Activated B cell treated with CpG ODN at 0.5 μM for 24 hours (primary cell): Measurements from ENCODE around the gene ETS1. TPM values are rescaled to one million over a fixed set of nuclear protein-coding genes. Genes with fewer than 3 reads are reported as not detected.

Source experiments
- ATAC-seq: fragments of 200-7000 bp; cut with Tn5 transposase; one replicate; pipeline ENCODE4 v1.10.0; 2021; ENCODE audit warnings: low read depth, mild to moderate bottlenecking, moderate library complexity
- CTCF ChIA-PET: fragments of 350-600 bp; sonication (Branson Sonifier 250); formaldehyde crosslinking; loops from one replicate; lab custom pipeline; 2021; ENCODE audit warnings: antibody characterized with exemption; lab: Charles Lee
- POLR2A ChIA-PET: fragments of 350-600 bp; sonication (Branson Sonifier 250); formaldehyde crosslinking; loops from one replicate; lab custom pipeline; 2021; ENCODE audit warnings: antibody characterized with exemption; lab: Charles Lee
- DNase-seq: peaks from one replicate; pipeline ENCODE4 v3.0.0; 2022
- H3K27ac Mint-ChIP-seq: one replicate; pipeline ENCODE4 v1.8.0; 2020; ENCODE audit warnings: mixed read lengths
- H3K27me3 Mint-ChIP-seq: one replicate; pipeline ENCODE4 v1.8.0; 2021; ENCODE audit warnings: mixed read lengths
- H3K36me3 Mint-ChIP-seq: one replicate; pipeline ENCODE4 v1.8.0; 2021; ENCODE audit warnings: low read depth, mixed read lengths
- H3K4me1 Mint-ChIP-seq: one replicate; pipeline ENCODE4 v1.8.0; 2021; ENCODE audit warnings: mixed read lengths
- H3K4me3 Mint-ChIP-seq: one replicate; pipeline ENCODE4 v1.8.0; 2020; ENCODE audit warnings: mild to moderate bottlenecking, mixed read lengths
- H3K9me3 Mint-ChIP-seq: one replicate; pipeline ENCODE4 v1.8.0; 2020; ENCODE audit warnings: mixed read lengths
- CTCF ChIP-seq: fragments of 200-600 bp; IDR thresholded peaks from one replicate; pipeline ENCODE4 v1.8.0; 2022; ENCODE audit warnings: antibody characterized with exemption, mild to moderate bottlenecking
- intact Hi-C: fragments of 100-400 bp; cut with micrococcal nuclease; formaldehyde crosslinking; loops from one replicate; pipeline ENCODE4 v1.15.1; 2024
- total RNA-seq: library from RNA; stranded (reverse); gene quantifications from 2 replicates; pipeline ENCODE4 v1.2.3, GENCODE V29; 2022

ETS1 gene
- total RNA-seq, 1 donor from 2014 or later: 301 TPM

GRCh38 chr11:128511712-128512111 is 75.6 kb downstream of the ETS1 start:
- DNase-seq (no peak), ATAC-seq (no peak)
- Mint-ChIP-seq H3K4me1 (peaks cover 100% of the 10 kb centered on the region), H3K27me3 (no peaks in the 10 kb centered on the region), H3K27ac (peak overlapping the region; percentile 43), H3K9me3 (no peaks in the 10 kb centered on the region), H3K36me3 (peaks cover 82% of the 10 kb centered on the region), H3K4me3 (no peak overlapping the region)
- ChIA-PET CTCF (interaction anchor here (1.1 to 1.5 kb wide), 3 partner anchors 9 to 120 kb away, joined by 3 to 5 read pairs (median 3); no protein-coding TSS in a partner anchor), POLR2A (interaction anchor here (0.9 to 12.7 kb wide), 10 partner anchors 8 to 223 kb away, joined by 3 to 221 read pairs (median 5); no protein-coding TSS in a partner anchor)
- no peak for TF ChIP-seq CTCF
- intact Hi-C loops: loop anchor here (2.0 kb wide), 1 partner anchor 15 kb away; no protein-coding TSS in a partner anchor

GRCh38 chr11:128509621-128510389 is 77.6 kb downstream of the ETS1 start:
- DNase-seq (no peak), ATAC-seq (no peak)
- ChIA-PET CTCF (interaction anchor here (0.6 to 1.4 kb wide), 4 partner anchors 11 to 121 kb away, joined by 3 to 6 read pairs (median 4); no protein-coding TSS in a partner anchor), POLR2A (interaction anchor here (0.7 to 8.4 kb wide), 7 partner anchors 9 to 219 kb away, joined by 3 to 111 read pairs (median 7); no protein-coding TSS in a partner anchor)
- Mint-ChIP-seq H3K9me3 (no peaks in the 10 kb centered on the region), H3K36me3 (peaks cover 78% of the 10 kb centered on the region), H3K4me3 (peak overlapping the region; percentile 5), H3K27ac (peak overlapping the region; percentile 78), H3K4me1 (peaks cover 100% of the 10 kb centered on the region), H3K27me3 (no peaks in the 10 kb centered on the region)
- TF ChIP-seq CTCF: no peak
- intact Hi-C loops: loop anchor here (2.0 kb wide), 1 partner anchor 13 kb away; no protein-coding TSS in a partner anchor

- ChIA-PET CTCF (interaction anchor here (0.6 to 1.2 kb wide), 2 partner anchors 12 to 14 kb away, joined by 4 read pairs; no protein-coding TSS in a partner anchor), POLR2A (interaction anchor here (0.7 to 8.4 kb wide), 8 partner anchors 11 to 327 kb away, joined by 3 to 111 read pairs (median 10); no protein-coding TSS in a partner anchor)
- peaks cover 100% of the 10 kb centered on the region for H3K4me1 Mint-ChIP-seq
- intact Hi-C loops: no loop called here
- DNase-seq (no peak), ATAC-seq (no peak)
- no peak for TF ChIP-seq CTCF
- H3K27ac Mint-ChIP-seq: peak overlapping the region; percentile 77
- peak overlapping the region; percentile 11 for H3K4me3 Mint-ChIP-seq
- H3K36me3 Mint-ChIP-seq: peaks cover 74% of the 10 kb centered on the region
- no peaks in the 10 kb centered on the region for H3K9me3 Mint-ChIP-seq
- no peaks in the 10 kb centered on the region for H3K27me3 Mint-ChIP-seq
Measured at GRCh38 chr11:128508770-128509510, 78.4 kb downstream of the ETS1 start.

- Mint-ChIP-seq H3K27ac (peak overlapping the region; percentile 77), H3K4me3 (peak overlapping the region; percentile 74), H3K4me1 (peaks cover 100% of the 10 kb centered on the region), H3K36me3 (peaks cover 69% of the 10 kb centered on the region), H3K27me3 (no peaks in the 10 kb centered on the region), H3K9me3 (no peaks in the 10 kb centered on the region)
- ATAC-seq: no peak
- TF ChIP-seq CTCF: no peak
- intact Hi-C loops: loop anchor here (1.0 kb wide), 2 partner anchors 11 to 218 kb away; no protein-coding TSS in a partner anchor
- CTCF ChIA-PET: interaction anchor here (0.8 kb wide), 1 partner anchor 184 kb away, joined by 3 read pairs; no protein-coding TSS in a partner anchor
- POLR2A ChIA-PET: interaction anchor here (0.7 to 8.4 kb wide), 9 partner anchors 9 to 218 kb away, joined by 3 to 111 read pairs (median 10); no protein-coding TSS in a partner anchor
- no peak for DNase-seq
Measured at GRCh38 chr11:128507936-128508335, 79.4 kb downstream of the ETS1 start.
